Stimulated activated naive CD8-positive, alpha-beta T cell treated with anti-CD3 and anti-CD28 coated beads, Interleukin-15, amount 100 ng/mL, for 72 hours (primary cell): ENCODE measurements around the gene TMEM201.
A peak's percentile ranks its signal among the peaks of the same experiment; 100 is the strongest.
"Not testable (repeated sequence)": the region's sequence is repeated elsewhere in the genome, so short reads cannot be mapped to it uniquely, and the experiment has no call there.

Experiments used
- ATAC-seq: fragments of 150-1000 bp; cut with Tn5 transposase; 2 replicates; pipeline ENCODE4 v1.10.0; 2021; ENCODE audit warnings: mild to moderate bottlenecking, moderate library complexity
- DNase-seq, 2 donors: peaks; one replicate each; pipeline ENCODE4 v3.0.0; 2021 to 2022
- H3K27ac Mint-ChIP-seq, 2 donors: one replicate each; pipeline ENCODE4 v1.8.0; 2022; ENCODE audit warnings: mild to moderate bottlenecking in 2 of 2, mixed read lengths in 2 of 2, moderate library complexity in 2 of 2
- H3K27me3 Mint-ChIP-seq: one replicate; pipeline ENCODE4 v1.8.0; 2022; ENCODE audit warnings: mixed read lengths
- H3K4me1 Mint-ChIP-seq: one replicate; pipeline ENCODE4 v1.8.0; 2022; ENCODE audit warnings: mild to moderate bottlenecking, mixed read lengths
- H3K4me3 Mint-ChIP-seq, 2 donors: one replicate each; pipeline ENCODE4 v1.8.0; 2022; ENCODE audit warnings: mild to moderate bottlenecking in 2 of 2, mixed read lengths in 2 of 2, moderate library complexity in 1 of 2
- H3K9me3 Mint-ChIP-seq, 2 donors: one replicate each; pipeline ENCODE4 v1.8.0; 2022; ENCODE audit warnings: mixed read lengths in 2 of 2

Gene TMEM201

GRCh38 chr1:9569267-9569666 lies 19.4 kb upstream of the TMEM201 start:
- Mint-ChIP-seq H3K27ac (no peak overlapping the region), H3K4me3 (no peak overlapping the region), H3K9me3 (no peaks in the 10 kb centered on the region), H3K4me1 (no peaks in the 10 kb centered on the region), H3K27me3 (no peaks in the 10 kb centered on the region)
- ATAC-seq (no peak), DNase-seq (no peak)

GRCh38 chr1:9570886-9571529 lies 17.7 kb upstream of the TMEM201 start:
- H3K27ac Mint-ChIP-seq, ATAC-seq, H3K4me3 Mint-ChIP-seq, H3K9me3 Mint-ChIP-seq, H3K27me3 Mint-ChIP-seq, H3K4me1 Mint-ChIP-seq, DNase-seq: not testable (repeated sequence)

- no peak overlapping the region for H3K4me3 Mint-ChIP-seq
- no peak overlapping the region for H3K27ac Mint-ChIP-seq
- H3K27me3 Mint-ChIP-seq, result no peaks in the 10 kb centered on the region
- DNase-seq (no peak), ATAC-seq (no peak)
- no peaks in the 10 kb centered on the region for H3K4me1 Mint-ChIP-seq
- H3K9me3 Mint-ChIP-seq, result no peaks in the 10 kb centered on the region
These were observed 15.0 kb upstream of the TMEM201 start for GRCh38 chr1:9573723-9574122.

- Mint-ChIP-seq H3K9me3 (no peaks in the 10 kb centered on the region), H3K27me3 (no peaks in the 10 kb centered on the region), H3K4me3 (no peak overlapping the region), H3K27ac (no peak overlapping the region), H3K4me1 (no peaks in the 10 kb centered on the region)
- DNase-seq (no peak), ATAC-seq (no peak)
These were observed 13.2 kb upstream of the TMEM201 start for GRCh38 chr1:9575486-9575885.

GRCh38 chr1:9576903-9577302 lies 11.8 kb upstream of the TMEM201 start:
- ATAC-seq (no peak), DNase-seq (no peak)
- no peaks in the 10 kb centered on the region for H3K4me1 Mint-ChIP-seq
- H3K27me3 Mint-ChIP-seq, result no peaks in the 10 kb centered on the region
- H3K9me3 Mint-ChIP-seq, result no peaks in the 10 kb centered on the region
- H3K27ac Mint-ChIP-seq, result no peak overlapping the region
- H3K4me3 Mint-ChIP-seq, result no peak overlapping the region

GRCh38 chr1:9577423-9577822 lies 11.3 kb upstream of the TMEM201 start:
- no peak overlapping the region for H3K4me3 Mint-ChIP-seq
- no peaks in the 10 kb centered on the region for H3K4me1 Mint-ChIP-seq
- no peak for ATAC-seq
- H3K27ac Mint-ChIP-seq, result peak overlapping the region in 1 of 2 donors; percentile 12
- H3K27me3 Mint-ChIP-seq, result no peaks in the 10 kb centered on the region
- no peak for DNase-seq
- H3K9me3 Mint-ChIP-seq, result no peaks in the 10 kb centered on the region

- DNase-seq, result no peak
- H3K4me3 Mint-ChIP-seq, result no peak overlapping the region
- no peaks in the 10 kb centered on the region for H3K27me3 Mint-ChIP-seq
- no peaks in the 10 kb centered on the region for H3K9me3 Mint-ChIP-seq
- H3K4me1 Mint-ChIP-seq, result no peaks in the 10 kb centered on the region
- no peak for ATAC-seq
- no peak overlapping the region for H3K27ac Mint-ChIP-seq
These were observed 7.8 kb upstream of the TMEM201 start for GRCh38 chr1:9580942-9581341.

GRCh38 chr1:9586147-9586766 lies 2.5 kb upstream of the TMEM201 start:
- ATAC-seq, result no peak
- H3K4me1 Mint-ChIP-seq, result peaks cover 24% of the 10 kb centered on the region
- H3K27ac Mint-ChIP-seq, result no peak overlapping the region
- DNase-seq, result no peak
- H3K4me3 Mint-ChIP-seq, result no peak overlapping the region
- no peaks in the 10 kb centered on the region for H3K27me3 Mint-ChIP-seq
- no peaks in the 10 kb centered on the region for H3K9me3 Mint-ChIP-seq

- Mint-ChIP-seq H3K4me3 (peak overlapping the region; percentile 90), H3K27ac (peak overlapping the region; percentile 9 to 94), H3K4me1 (peaks cover 51% of the 10 kb centered on the region), H3K27me3 (no peaks in the 10 kb centered on the region), H3K9me3 (no peaks in the 10 kb centered on the region)
- DNase-seq (peak; percentile 39 to 44), ATAC-seq (peak; percentile 50)
These were observed 520 bp downstream of the TMEM201 start for GRCh38 chr1:9589144-9589718.

- Mint-ChIP-seq H3K4me3 (peak overlapping the region; percentile 90), H3K27me3 (no peaks in the 10 kb centered on the region), H3K9me3 (no peaks in the 10 kb centered on the region), H3K4me1 (peaks cover 55% of the 10 kb centered on the region), H3K27ac (peak overlapping the region; percentile 31 to 94)
- ATAC-seq (no peak), DNase-seq (no peak)
These were observed 1.0 kb downstream of the TMEM201 start for GRCh38 chr1:9589719-9590157.

GRCh38 chr1:9590201-9590600 lies 1.5 kb downstream of the TMEM201 start:
- Mint-ChIP-seq H3K27ac (peak overlapping the region in 1 of 2 donors; percentile 31), H3K27me3 (no peaks in the 10 kb centered on the region), H3K4me1 (peaks cover 56% of the 10 kb centered on the region)

GRCh38 chr1:9590945-9591668 lies 2.4 kb downstream of the TMEM201 start:
- Mint-ChIP-seq H3K27ac (no peak overlapping the region), H3K27me3 (no peaks in the 10 kb centered on the region), H3K9me3 (no peaks in the 10 kb centered on the region), H3K4me1 (peaks cover 63% of the 10 kb centered on the region), H3K4me3 (peak overlapping the region in 1 of 2 donors; percentile 0)
- ATAC-seq (no peak), DNase-seq (no peak)

More at GRCh38 chr1:9590201-9590600, 1.5 kb downstream of the TMEM201 start:
- no peak for DNase-seq
- H3K9me3 Mint-ChIP-seq, result no peaks in the 10 kb centered on the region
- H3K4me3 Mint-ChIP-seq, result peak overlapping the region; percentile 90
- no peak for ATAC-seq

GRCh38 chr1:9591669-9592509 lies 3.2 kb downstream of the TMEM201 start:
- Mint-ChIP-seq H3K27me3 (no peaks in the 10 kb centered on the region), H3K4me3 (no peak overlapping the region), H3K9me3 (no peaks in the 10 kb centered on the region), H3K4me1 (peaks cover 63% of the 10 kb centered on the region), H3K27ac (no peak overlapping the region)
- DNase-seq (no peak), ATAC-seq (no peak)

- peaks cover 63% of the 10 kb centered on the region for H3K4me1 Mint-ChIP-seq
- no peak for DNase-seq
- no peak for ATAC-seq
- no peak overlapping the region for H3K4me3 Mint-ChIP-seq
- H3K27ac Mint-ChIP-seq, result peak overlapping the region in 1 of 2 donors; percentile 82
- no peaks in the 10 kb centered on the region for H3K27me3 Mint-ChIP-seq
- H3K9me3 Mint-ChIP-seq, result no peaks in the 10 kb centered on the region
These were observed 3.9 kb downstream of the TMEM201 start for GRCh38 chr1:9592510-9593075.

- Mint-ChIP-seq H3K27ac (peak overlapping the region in 1 of 2 donors; percentile 82), H3K4me1 (peaks cover 61% of the 10 kb centered on the region), H3K9me3 (no peaks in the 10 kb centered on the region), H3K4me3 (no peak overlapping the region), H3K27me3 (no peaks in the 10 kb centered on the region)
- no peak for DNase-seq
- no peak for ATAC-seq
These were observed 4.4 kb downstream of the TMEM201 start for GRCh38 chr1:9593147-9593491.
